Liver (tissue), 3 donors: ENCODE data around the gene ASB13.

Experiments used
- FOXA1 ChIP-seq: IDR thresholded peaks from 2 replicates; pipeline ENCODE4 v1.6.1; 2016; ENCODE audit warnings: antibody characterized with exemption
- GABPA ChIP-seq, 2 donors: IDR thresholded peaks in 1 of 2; conservative IDR thresholded peaks in 1 of 2; 2 replicates each; pipeline ENCODE4 v1.6.1; 2016; ENCODE audit warnings: antibody characterized with exemption in 2 of 2, mild to moderate bottlenecking in 1 of 2, moderate library complexity in 1 of 2
- RXRA ChIP-seq, 2 donors: IDR thresholded peaks; 2 replicates each; pipeline ENCODE4 v1.6.1; 2017 to 2018; ENCODE audit warnings: antibody characterized with exemption in 2 of 2, mild to moderate bottlenecking in 1 of 2
- SP1 ChIP-seq: IDR thresholded peaks from 2 replicates; pipeline ENCODE4 v1.6.1; 2018; ENCODE audit warnings: antibody characterized with exemption, mild to moderate bottlenecking
- TF ChIP-seq, protein P1 (sequence below): fragments of 150-350 bp; IDR thresholded peaks from 2 replicates; pipeline ENCODE4 v1.5.1; 2017; ENCODE audit warnings: improper control_type of control experiment, low read depth, low read length; ENCODE audit not compliant: missing input control
- TF ChIP-seq, protein P2 (sequence below): IDR thresholded peaks from 2 replicates; pipeline ENCODE4 v1.6.1; 2016; ENCODE audit warnings: antibody characterized with exemption
- TF ChIP-seq, protein P3 (sequence below): IDR thresholded peaks from 2 replicates; pipeline ENCODE4 v1.6.1; 2016; ENCODE audit warnings: antibody characterized with exemption, mild to moderate bottlenecking
- donor health status: healthy.
- donor health status: healthy.

DNA sequence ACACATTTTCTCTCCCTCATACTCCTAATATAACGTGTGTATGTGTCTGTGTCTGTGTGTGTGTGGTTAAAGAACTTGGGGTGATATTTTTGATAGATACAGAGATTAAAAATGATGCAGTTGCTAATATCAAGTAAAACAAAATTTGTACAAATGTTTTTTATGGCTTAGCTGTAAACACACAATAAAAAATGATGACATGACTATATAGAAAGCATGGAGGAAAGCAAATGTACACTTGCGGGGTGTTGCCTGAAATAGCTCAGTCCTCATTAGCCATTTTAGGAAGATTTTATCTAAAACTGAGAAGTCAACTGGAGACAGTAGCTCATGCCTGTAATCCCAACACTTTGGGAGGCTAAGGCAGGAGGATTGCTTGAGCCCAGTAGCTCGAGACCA is 12.6 kb upstream of the ASB13 start:
- TF ChIP-seq SP1: no peak
- TF ChIP-seq, protein P1, sequence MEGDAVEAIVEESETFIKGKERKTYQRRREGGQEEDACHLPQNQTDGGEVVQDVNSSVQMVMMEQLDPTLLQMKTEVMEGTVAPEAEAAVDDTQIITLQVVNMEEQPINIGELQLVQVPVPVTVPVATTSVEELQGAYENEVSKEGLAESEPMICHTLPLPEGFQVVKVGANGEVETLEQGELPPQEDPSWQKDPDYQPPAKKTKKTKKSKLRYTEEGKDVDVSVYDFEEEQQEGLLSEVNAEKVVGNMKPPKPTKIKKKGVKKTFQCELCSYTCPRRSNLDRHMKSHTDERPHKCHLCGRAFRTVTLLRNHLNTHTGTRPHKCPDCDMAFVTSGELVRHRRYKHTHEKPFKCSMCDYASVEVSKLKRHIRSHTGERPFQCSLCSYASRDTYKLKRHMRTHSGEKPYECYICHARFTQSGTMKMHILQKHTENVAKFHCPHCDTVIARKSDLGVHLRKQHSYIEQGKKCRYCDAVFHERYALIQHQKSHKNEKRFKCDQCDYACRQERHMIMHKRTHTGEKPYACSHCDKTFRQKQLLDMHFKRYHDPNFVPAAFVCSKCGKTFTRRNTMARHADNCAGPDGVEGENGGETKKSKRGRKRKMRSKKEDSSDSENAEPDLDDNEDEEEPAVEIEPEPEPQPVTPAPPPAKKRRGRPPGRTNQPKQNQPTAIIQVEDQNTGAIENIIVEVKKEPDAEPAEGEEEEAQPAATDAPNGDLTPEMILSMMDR: no peak
- no peak for TF ChIP-seq RXRA (IDR thresholded peaks at IDR 0.05)
- TF ChIP-seq, protein P2, sequence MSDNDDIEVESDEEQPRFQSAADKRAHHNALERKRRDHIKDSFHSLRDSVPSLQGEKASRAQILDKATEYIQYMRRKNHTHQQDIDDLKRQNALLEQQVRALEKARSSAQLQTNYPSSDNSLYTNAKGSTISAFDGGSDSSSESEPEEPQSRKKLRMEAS: no peak
- TF ChIP-seq GABPA (IDR thresholded peaks at IDR 0.05 in 1 of 2, conservative IDR thresholded peaks at IDR 0.05 in 1 of 2): no peak
- TF ChIP-seq, protein P3, sequence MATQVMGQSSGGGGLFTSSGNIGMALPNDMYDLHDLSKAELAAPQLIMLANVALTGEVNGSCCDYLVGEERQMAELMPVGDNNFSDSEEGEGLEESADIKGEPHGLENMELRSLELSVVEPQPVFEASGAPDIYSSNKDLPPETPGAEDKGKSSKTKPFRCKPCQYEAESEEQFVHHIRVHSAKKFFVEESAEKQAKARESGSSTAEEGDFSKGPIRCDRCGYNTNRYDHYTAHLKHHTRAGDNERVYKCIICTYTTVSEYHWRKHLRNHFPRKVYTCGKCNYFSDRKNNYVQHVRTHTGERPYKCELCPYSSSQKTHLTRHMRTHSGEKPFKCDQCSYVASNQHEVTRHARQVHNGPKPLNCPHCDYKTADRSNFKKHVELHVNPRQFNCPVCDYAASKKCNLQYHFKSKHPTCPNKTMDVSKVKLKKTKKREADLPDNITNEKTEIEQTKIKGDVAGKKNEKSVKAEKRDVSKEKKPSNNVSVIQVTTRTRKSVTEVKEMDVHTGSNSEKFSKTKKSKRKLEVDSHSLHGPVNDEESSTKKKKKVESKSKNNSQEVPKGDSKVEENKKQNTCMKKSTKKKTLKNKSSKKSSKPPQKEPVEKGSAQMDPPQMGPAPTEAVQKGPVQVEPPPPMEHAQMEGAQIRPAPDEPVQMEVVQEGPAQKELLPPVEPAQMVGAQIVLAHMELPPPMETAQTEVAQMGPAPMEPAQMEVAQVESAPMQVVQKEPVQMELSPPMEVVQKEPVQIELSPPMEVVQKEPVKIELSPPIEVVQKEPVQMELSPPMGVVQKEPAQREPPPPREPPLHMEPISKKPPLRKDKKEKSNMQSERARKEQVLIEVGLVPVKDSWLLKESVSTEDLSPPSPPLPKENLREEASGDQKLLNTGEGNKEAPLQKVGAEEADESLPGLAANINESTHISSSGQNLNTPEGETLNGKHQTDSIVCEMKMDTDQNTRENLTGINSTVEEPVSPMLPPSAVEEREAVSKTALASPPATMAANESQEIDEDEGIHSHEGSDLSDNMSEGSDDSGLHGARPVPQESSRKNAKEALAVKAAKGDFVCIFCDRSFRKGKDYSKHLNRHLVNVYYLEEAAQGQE: no peak
- no peak for TF ChIP-seq FOXA1
